Gastrocnemius medialis (tissue), 4 donors: ENCODE data around the gene GALNTL6. TPM values are rescaled to one million over a fixed set of nuclear protein-coding genes. Genes with fewer than 3 reads are reported as not detected.

Source experiments
- ATAC-seq, 2 donors: fragments of 150-250 bp; one replicate each; pipeline ENCODE4 v1.9.1; 2016
- DNase-seq, 2 donors: peaks; one replicate each; pipeline ENCODE4 v3.0.0-alpha.2; 2019
- H3K27ac ChIP-seq, 4 donors: fragments of 200-600 bp; sonication (generic); 1 replicate in 1 of 4; 2 replicates in 3 of 4; pipeline ENCODE4 v1.5.1; 2016 to 2018; ENCODE audit warnings: mild to moderate bottlenecking in 2 of 4, moderate library complexity in 1 of 4
- H3K27me3 ChIP-seq, 3 donors: fragments of 200-600 bp; sonication (generic) in 2 of 3; 1 replicate in 1 of 3; 2 replicates in 2 of 3; pipeline versions ENCODE4 v1.5.1 to v1.6.0; 2016 to 2019; ENCODE audit warnings: mild to moderate bottlenecking in 1 of 3, moderate library complexity in 1 of 3
- H3K36me3 ChIP-seq, 2 donors: fragments of 200-600 bp; sonication (generic) in 1 of 2; one replicate each; pipeline ENCODE4 v1.5.1; 2017 to 2018
- H3K4me1 ChIP-seq, 2 donors: fragments of 200-600 bp; sonication (generic) in 1 of 2; one replicate each; pipeline ENCODE4 v1.5.1; 2016 to 2017; ENCODE audit warnings: mild to moderate bottlenecking in 2 of 2
- H3K4me3 ChIP-seq, 4 donors: fragments of 200-600 bp; sonication (generic) in 3 of 4; 1 replicate in 1 of 4; 2 replicates in 3 of 4; pipeline ENCODE4 v1.5.1; 2016 to 2019; ENCODE audit warnings: mild to moderate bottlenecking in 2 of 4
- H3K9me3 ChIP-seq, 3 donors: fragments of 200-600 bp; sonication (generic) in 2 of 3; 1 replicate in 1 of 3; 2 replicates in 2 of 3; pipeline ENCODE4 v1.5.1; 2016 to 2019
- CTCF ChIP-seq, 5 experiments: fragments of 450-650 bp in 3 of 5; fragments of 200-600 bp in 2 of 5; sonication (generic) in 2 of 5; IDR thresholded peaks in 4 of 5; conservative IDR thresholded peaks in 1 of 5; 1 replicate in 4 of 5; 2 replicates in 1 of 5; pipeline ENCODE4 v1.5.1; 2016 to 2019; ENCODE audit warnings: antibody characterized with exemption in 5 of 5, mild to moderate bottlenecking in 3 of 5, moderate library complexity in 3 of 5
- POLR2A ChIP-seq, 2 donors: fragments of 450-650 bp; IDR thresholded peaks; one replicate each; pipeline ENCODE4 v1.6.1; 2017; ENCODE audit warnings: antibody characterized with exemption in 2 of 2, mild to moderate bottlenecking in 2 of 2, moderate library complexity in 2 of 2
- in situ Hi-C, 4 donors: fragments of 200-750 bp; cut with MboI; loops; one replicate each; pipeline versions ENCODE4 v1.15.0 to v1.8.0; 2017; ENCODE audit warnings: low sequenced_read_pairs in 4 of 4
- intact Hi-C: fragments of 100-400 bp; cut with DNase I; formaldehyde crosslinking; loops from one replicate; pipeline ENCODE4 v1.15.1; 2023; ENCODE audit warnings: low total_unique reads
- total RNA-seq, 4 donors: library from RNA; depleted of rRNA; stranded (reverse); fragments of >200 nt; gene quantifications; one replicate each; pipeline versions ENCODE4 v1.1.0 to v1.2.3, GENCODE V29; 2016

Gene GALNTL6
- total RNA-seq, 4 donors from 2014 or later = not detected

- H3K4me1 ChIP-seq = no peaks in the 10 kb centered on the region
- no peak for DNase-seq
- no peaks in the 10 kb centered on the region for H3K9me3 ChIP-seq
- TF ChIP-seq POLR2A (IDR thresholded peaks at IDR 0.05) (no peak), CTCF (IDR thresholded peaks at IDR 0.05 in 4 of 5, conservative IDR thresholded peaks at IDR 0.05 in 1 of 5) (peak in 4 of 5 experiments; percentile 23 to 61 (median 41))
- in situ Hi-C loops = no loop called here
- H3K36me3 ChIP-seq = no peaks in the 10 kb centered on the region
- no peak overlapping the region for H3K27ac ChIP-seq
- no peak for ATAC-seq
- H3K4me3 ChIP-seq = no peak overlapping the region
- intact Hi-C loops = no loop called here
- no peaks in the 10 kb centered on the region for H3K27me3 ChIP-seq
Measured at GRCh38 chr4:172830295-172830764, 1017.1 kb downstream of the GALNTL6 start.

- intact Hi-C loops = no loop called here
- TF ChIP-seq CTCF (IDR thresholded peaks at IDR 0.05 in 4 of 5, conservative IDR thresholded peaks at IDR 0.05 in 1 of 5) = no peak
- TF ChIP-seq POLR2A (IDR thresholded peaks at IDR 0.05) = no peak
- DNase-seq (no peak), ATAC-seq (no peak)
- H3K27ac ChIP-seq = no peak overlapping the region
- H3K4me3 ChIP-seq = no peak overlapping the region
- H3K36me3 ChIP-seq = no peaks in the 10 kb centered on the region
- H3K9me3 ChIP-seq = no peaks in the 10 kb centered on the region
- in situ Hi-C loops = no loop called here
- no peaks in the 10 kb centered on the region for H3K4me1 ChIP-seq
- no peaks in the 10 kb centered on the region for H3K27me3 ChIP-seq
Measured at GRCh38 chr4:172836661-172837060, 1023.5 kb downstream of the GALNTL6 start.

GRCh38 chr4:172838111-172838510 lies 1024.9 kb downstream of the GALNTL6 start:
- H3K4me3 ChIP-seq = no peak overlapping the region
- H3K27ac ChIP-seq = no peak overlapping the region
- H3K9me3 ChIP-seq = no peaks in the 10 kb centered on the region
- no peaks in the 10 kb centered on the region for H3K4me1 ChIP-seq
- intact Hi-C loops = no loop called here
- no peak for DNase-seq
- H3K27me3 ChIP-seq = no peaks in the 10 kb centered on the region
- ATAC-seq = no peak
- TF ChIP-seq POLR2A (IDR thresholded peaks at IDR 0.05) = no peak
- TF ChIP-seq CTCF (IDR thresholded peaks at IDR 0.05 in 4 of 5, conservative IDR thresholded peaks at IDR 0.05 in 1 of 5) = no peak
- H3K36me3 ChIP-seq = no peaks in the 10 kb centered on the region
- in situ Hi-C loops = no loop called here

- Histone ChIP-seq H3K4me1 (no peaks in the 10 kb centered on the region), H3K27me3 (no peaks in the 10 kb centered on the region), H3K9me3 (no peaks in the 10 kb centered on the region), H3K36me3 (no peaks in the 10 kb centered on the region), H3K27ac (no peak overlapping the region), H3K4me3 (no peak overlapping the region)
- in situ Hi-C loops (no loop called here), intact Hi-C loops (no loop called here)
- ATAC-seq (no peak), DNase-seq (no peak)
- no peak for TF ChIP-seq CTCF (IDR thresholded peaks at IDR 0.05 in 4 of 5, conservative IDR thresholded peaks at IDR 0.05 in 1 of 5)
- no peak for TF ChIP-seq POLR2A (IDR thresholded peaks at IDR 0.05)
Measured at GRCh38 chr4:172838943-172839342, 1025.7 kb downstream of the GALNTL6 start.

- no peaks in the 10 kb centered on the region for H3K9me3 ChIP-seq
- H3K4me1 ChIP-seq = no peaks in the 10 kb centered on the region
- in situ Hi-C loops (no loop called here), intact Hi-C loops (no loop called here)
- ATAC-seq (no peak), DNase-seq (no peak)
- H3K27ac ChIP-seq = no peak overlapping the region
- no peaks in the 10 kb centered on the region for H3K36me3 ChIP-seq
- no peak for TF ChIP-seq POLR2A (IDR thresholded peaks at IDR 0.05)
- no peak for TF ChIP-seq CTCF (IDR thresholded peaks at IDR 0.05 in 4 of 5, conservative IDR thresholded peaks at IDR 0.05 in 1 of 5)
- no peak overlapping the region for H3K4me3 ChIP-seq
- H3K27me3 ChIP-seq = no peaks in the 10 kb centered on the region
Measured at GRCh38 chr4:172842779-172843178, 1029.6 kb downstream of the GALNTL6 start.
